Measurements from ENCODE around the gene SLC13A3. TPM values are rescaled to one million over a fixed set of nuclear protein-coding genes. Genes with fewer than 3 reads are reported as not detected.

SLC13A3 gene
- total and polyA plus RNA-seq, 2 of the 4 experiments (the other 2 are of a cell fraction) = 2.5 to 4.2 TPM

DNA sequence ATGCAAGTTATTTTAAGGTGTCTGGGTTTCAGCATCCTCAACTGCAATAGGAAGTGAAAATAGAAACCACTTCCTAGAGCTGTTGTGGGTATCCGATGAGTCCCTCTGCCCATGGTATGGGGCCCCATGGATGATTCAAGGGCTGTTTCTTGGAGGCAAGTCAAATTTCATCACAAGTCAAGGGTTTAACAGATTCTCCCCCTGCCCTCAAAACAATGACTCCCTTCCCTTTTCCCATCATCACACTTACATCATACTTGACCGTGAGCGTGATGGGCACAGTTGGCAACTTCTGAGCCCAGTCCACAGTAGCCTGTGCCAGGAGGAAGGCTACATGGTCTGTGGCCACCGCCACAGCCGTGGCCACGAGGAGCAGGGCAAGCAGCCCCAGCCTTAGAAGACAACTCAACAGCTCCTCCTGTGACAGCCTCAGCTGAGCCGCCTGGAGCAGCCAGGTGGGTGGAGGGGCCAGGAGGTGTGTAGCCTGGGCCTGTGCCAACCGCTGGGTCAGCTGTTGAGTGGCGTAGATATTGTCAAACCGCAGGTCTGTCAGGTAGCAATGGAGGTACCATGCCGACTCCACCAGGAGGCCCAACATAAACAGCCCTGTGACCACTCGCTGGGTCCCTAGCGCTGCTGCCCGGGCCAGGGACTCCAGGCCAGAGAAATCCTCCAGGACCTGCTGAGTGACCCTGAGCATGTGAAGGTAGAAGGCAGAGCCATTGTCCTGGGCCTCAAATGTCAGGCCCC, 106.0 kb downstream of the SLC13A3 start:
- no peak overlapping the region for H2BK120ac ChIP-seq (ENCODE audit: low read depth, low read length)
- no peaks in the 10 kb centered on the region for H3K9me3 ChIP-seq (ENCODE audit: control insufficient read depth, insufficient read depth, low read length)
- H3K4me2 ChIP-seq (ENCODE audit: low read depth, low read length) = no peak overlapping the region
- H3K36me3 ChIP-seq (ENCODE audit: control insufficient read depth, insufficient read depth, low read length) = no peaks in the 10 kb centered on the region
- in situ Hi-C loops (cut with MboI; ENCODE audit: low sequenced_read_pairs) = no loop called here
- H3K23ac ChIP-seq (ENCODE audit: low read depth, low read length) = no peak overlapping the region
- no peak overlapping the region for H3K4me3 ChIP-seq (ENCODE audit: insufficient read depth, low read depth, low read length)
- ATAC-seq (ENCODE audit: low read depth) (no peak), DNase-seq (peak; percentile 21)
- H3K18ac ChIP-seq (ENCODE audit: low read depth, low read length) = no peak overlapping the region
- dilution Hi-C loops (cut with HindIII; ENCODE audit: low sequenced_read_pairs, unreplicated experiment) = no loop called here
- H3K14ac ChIP-seq (replicated peaks; ENCODE audit: low read depth, low read length) = no peak overlapping the region
- POLR2A ChIA-PET (ENCODE audit: unreplicated experiment) = no interaction called here
- no peak overlapping the region for H2AK5ac ChIP-seq (ENCODE audit: low read depth, low read length)
- H4K91ac ChIP-seq (ENCODE audit: insufficient read depth, low read depth, low read length) = no peak overlapping the region
- WGBS, 2 experiments (ENCODE audit: extremely low coverage in 2 of 2, insufficient read length in 1 of 2) = 74% methylated on average over 3 of the region's 14 CpGs; no CpG with 5 or more reads in 1 of the 2 experiments
- intact Hi-C loops (cut with micrococcal nuclease) = no loop called here
- no peaks in the 10 kb centered on the region for H3K4me1 ChIP-seq (ENCODE audit: control insufficient read depth, insufficient read depth, low read length)
- H2BK20ac ChIP-seq (ENCODE audit: low read depth, low read length) = no peak overlapping the region
- no peak overlapping the region for H2AFZ ChIP-seq (replicated peaks; ENCODE audit: low read length, poor library complexity)
- no peak overlapping the region for H2BK5ac ChIP-seq (ENCODE audit: low read depth, low read length, poor library complexity, severe bottlenecking)
- TF ChIP-seq RAD21 (IDR thresholded peaks at IDR 0.05; ENCODE audit: low read length) (no peak), MAZ (IDR thresholded peaks at IDR 0.05; ENCODE audit: borderline replicate concordance, low read depth, low read length) (no peak), RFX5 (IDR thresholded peaks at IDR 0.05; ENCODE audit: low read depth, low read length) (no peak), POLR2A (IDR thresholded peaks at IDR 0.05; ENCODE audit: low read depth, low read length) (no peak)
- TF ChIP-seq, protein P1, sequence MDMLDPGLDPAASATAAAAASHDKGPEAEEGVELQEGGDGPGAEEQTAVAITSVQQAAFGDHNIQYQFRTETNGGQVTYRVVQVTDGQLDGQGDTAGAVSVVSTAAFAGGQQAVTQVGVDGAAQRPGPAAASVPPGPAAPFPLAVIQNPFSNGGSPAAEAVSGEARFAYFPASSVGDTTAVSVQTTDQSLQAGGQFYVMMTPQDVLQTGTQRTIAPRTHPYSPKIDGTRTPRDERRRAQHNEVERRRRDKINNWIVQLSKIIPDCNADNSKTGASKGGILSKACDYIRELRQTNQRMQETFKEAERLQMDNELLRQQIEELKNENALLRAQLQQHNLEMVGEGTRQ (IDR thresholded peaks at IDR 0.05; ENCODE audit: low read depth, low read length) = no peak
- peaks cover 17% of the 10 kb centered on the region for H3K27me3 ChIP-seq (ENCODE audit: control insufficient read depth, insufficient read depth, low read length)
- CTCF ChIA-PET = no interaction called here
- H4K8ac ChIP-seq (ENCODE audit: low read depth in 2 of 2, low read length in 2 of 2) = no peak overlapping the region
- no TSS peak for BruUV-seq (replicated peaks)
- H2BK15ac ChIP-seq (ENCODE audit: low read depth, low read length) = no peak overlapping the region
- no peak overlapping the region for H2AK9ac ChIP-seq (replicated peaks; ENCODE audit: low read depth, low read length, poor library complexity)
- no peak overlapping the region for H3K4ac ChIP-seq (ENCODE audit: low read depth, low read length)
- no peak overlapping the region for H4K5ac ChIP-seq (ENCODE audit: low read depth, low read length)
- no peak overlapping the region for H3K56ac ChIP-seq (ENCODE audit: extremely low read depth, insufficient read depth, low read length)
- no peak overlapping the region for H3K27ac ChIP-seq (ENCODE audit: insufficient read depth, low read length)
- H3K9ac ChIP-seq (ENCODE audit: low read depth, low read length) = no peak overlapping the region
- no peaks in the 10 kb centered on the region for H3K9me1 ChIP-seq (ENCODE audit: insufficient read depth, low read length)
- no peaks in the 10 kb centered on the region for H4K20me1 ChIP-seq (ENCODE audit: insufficient read depth, low read length)
- no peaks in the 10 kb centered on the region for H3K79me1 ChIP-seq (ENCODE audit: low read depth in 1 of 2, low read length in 2 of 2)
